CD4-positive, alpha-beta T cell treated with Interleukin-12 subunit alpha and Interleukin-12 subunit beta, for 1 hour (primary cell): Measurements from ENCODE around the gene RAB3C.

Experiments used
- DNase-seq: peaks from one replicate; pipeline ENCODE4 v3.0.0-alpha.2; 2020

Gene RAB3C

GRCh38 chr5:58891086-58891970 lies 308.5 kb downstream of the RAB3C start:
- DNase-seq, result peak; percentile 67

DNA sequence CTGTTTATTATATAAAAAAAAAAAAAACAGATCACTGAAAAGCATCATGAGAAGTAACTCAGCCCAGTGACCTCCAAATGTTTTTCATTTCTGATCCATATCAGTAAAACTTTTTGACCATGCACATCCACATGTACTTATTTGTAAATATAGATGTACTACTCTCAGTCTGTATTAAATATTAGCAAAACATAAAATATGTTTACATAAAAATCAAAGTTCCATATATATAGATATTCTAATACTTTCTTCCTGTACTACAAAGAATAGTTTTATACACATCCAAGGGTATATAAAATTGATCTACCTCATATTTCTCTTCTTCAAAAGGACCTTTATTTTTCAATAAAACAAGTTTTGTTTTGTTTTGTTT lies 309.1 kb downstream of the RAB3C start:
- DNase-seq, result no peak

DNA sequence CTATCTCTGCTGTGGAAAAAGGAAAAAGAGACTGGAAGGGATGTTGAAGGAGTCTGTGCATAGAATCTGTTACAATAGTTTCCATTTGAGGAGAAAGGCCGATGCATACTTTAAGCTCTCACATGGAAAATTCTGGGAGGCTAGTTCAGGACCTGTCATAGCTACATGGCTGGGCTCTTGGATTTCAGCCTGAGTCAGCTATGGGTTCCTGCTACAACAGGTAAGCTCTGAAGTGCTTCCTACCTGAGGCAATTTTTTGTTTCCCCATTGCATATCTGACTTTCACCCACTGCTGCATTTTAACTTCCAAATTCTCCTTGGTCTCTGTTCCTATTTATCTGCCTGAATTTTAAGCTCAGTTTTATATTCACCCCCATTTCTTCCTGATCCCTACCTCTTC lies 310.7 kb downstream of the RAB3C start:
- no peak for DNase-seq

- DNase-seq, result no peak
Measured at GRCh38 chr5:58898006-58898405, 315.1 kb downstream of the RAB3C start.

DNA sequence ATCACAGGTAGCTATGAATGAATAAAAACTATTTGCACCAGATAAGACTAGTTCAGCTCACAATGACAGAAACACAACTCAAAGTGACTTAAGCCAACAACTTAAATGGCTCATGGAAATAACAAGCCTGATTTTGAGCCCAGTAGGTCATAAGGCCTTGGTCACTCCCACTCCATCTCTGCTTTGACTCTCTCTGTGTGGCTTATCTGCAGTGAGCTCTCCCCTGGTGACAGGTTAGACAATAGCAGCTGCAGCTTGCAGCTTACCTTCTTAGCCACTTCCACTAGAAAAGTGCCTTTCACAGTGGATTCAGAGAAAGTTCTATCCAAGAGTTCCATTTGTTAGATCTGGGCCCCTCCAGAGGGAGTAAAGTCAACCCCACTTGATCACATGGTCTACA lies 315.7 kb downstream of the RAB3C start:
- no peak for DNase-seq

DNA sequence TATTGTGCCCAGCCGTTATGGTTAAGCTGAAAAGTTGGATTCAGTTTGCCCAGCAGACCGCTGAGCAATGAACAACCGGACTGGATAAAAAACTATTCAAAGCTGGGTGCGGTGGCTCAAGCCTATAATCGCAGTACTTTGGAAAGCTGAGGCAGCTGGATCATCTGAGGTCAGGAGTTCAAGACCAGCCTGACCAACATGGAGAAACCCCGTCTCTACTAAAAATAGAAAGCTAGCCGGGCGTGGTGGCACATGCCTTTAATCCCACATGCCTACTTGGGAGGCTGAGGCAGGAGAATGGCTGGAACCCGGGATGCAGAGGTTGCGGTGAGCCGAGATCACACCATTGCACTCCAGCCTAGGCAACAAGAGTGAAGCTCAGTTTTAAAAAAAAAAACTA lies 318.4 kb downstream of the RAB3C start:
- DNase-seq, result no peak

DNA sequence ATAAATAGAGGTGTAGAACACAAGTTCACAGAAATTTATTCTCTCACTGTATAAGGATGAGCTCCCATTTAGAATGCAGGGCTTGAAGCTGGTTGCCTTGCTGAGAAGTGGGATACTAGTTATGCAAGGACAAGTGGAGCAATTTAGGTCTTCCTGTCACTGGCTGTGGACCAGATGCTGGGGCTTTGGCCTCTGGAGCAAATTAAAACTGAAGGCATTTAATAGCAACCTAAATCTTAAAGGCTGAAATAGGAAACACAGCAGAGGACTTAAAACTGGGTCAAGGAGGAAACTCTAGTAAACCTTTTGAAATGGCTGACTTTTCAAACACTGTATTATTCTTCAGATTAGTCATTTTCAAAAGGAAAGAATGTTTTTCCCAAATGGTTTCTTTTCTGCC lies 319.4 kb downstream of the RAB3C start:
- no peak for DNase-seq

- no peak for DNase-seq
Measured at GRCh38 chr5:58902765-58903164, 319.9 kb downstream of the RAB3C start.

GRCh38 chr5:58904737-58905136 lies 321.9 kb downstream of the RAB3C start:
- no peak for DNase-seq

- DNase-seq, result no peak
Measured at GRCh38 chr5:58905944-58906343, 323.1 kb downstream of the RAB3C start.
